HG03159 (cell line): Measurements from ENCODE around the gene CHRDL2.
A peak's percentile ranks its signal among the peaks of the same experiment; 100 is the strongest.

Source experiments
- ATAC-seq: cut with Tn5 transposase; IDR thresholded peaks from one replicate; pipeline ENCODE4 v1.9.1; 2021; ENCODE audit warnings: mild to moderate bottlenecking, moderate library complexity; ENCODE audit not compliant: unreplicated experiment

CHRDL2 gene

DNA sequence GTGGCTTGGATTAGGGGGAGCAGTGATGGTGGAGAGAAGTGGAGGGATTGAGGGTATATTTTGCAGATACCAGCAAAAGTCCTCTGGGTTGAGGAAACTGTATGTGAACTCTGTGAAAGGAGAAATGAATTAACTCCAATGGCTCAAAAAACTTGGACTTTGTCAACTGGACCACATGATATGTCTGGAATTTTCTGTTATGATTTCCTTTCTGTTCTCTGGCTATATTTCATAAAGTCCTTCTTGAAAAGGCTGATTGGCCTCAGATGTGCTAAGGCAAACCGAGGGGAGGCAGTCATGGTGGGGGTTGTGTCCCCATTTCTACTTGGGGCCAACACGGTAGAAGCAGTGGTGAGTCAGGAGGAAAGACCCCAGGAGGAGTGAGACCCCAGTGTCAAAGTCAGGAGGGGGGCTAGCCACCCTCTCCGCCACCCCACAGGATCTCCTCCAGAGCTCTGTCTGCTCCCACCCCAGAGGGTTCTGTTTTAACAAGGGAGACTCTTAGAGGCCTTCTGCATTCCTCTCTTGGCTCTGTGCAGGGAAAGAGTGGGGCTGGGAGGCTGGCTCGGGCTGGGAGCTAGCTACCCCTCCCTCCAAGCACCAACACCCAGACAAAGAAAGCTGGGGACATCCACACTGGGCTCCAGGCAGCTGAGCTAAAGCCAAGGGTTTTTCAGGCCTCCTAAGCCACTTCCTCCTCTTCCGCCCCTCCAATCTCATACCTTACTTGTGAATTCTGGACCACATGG, 13.8 kb downstream of the CHRDL2 start:
- no peak for ATAC-seq

DNA sequence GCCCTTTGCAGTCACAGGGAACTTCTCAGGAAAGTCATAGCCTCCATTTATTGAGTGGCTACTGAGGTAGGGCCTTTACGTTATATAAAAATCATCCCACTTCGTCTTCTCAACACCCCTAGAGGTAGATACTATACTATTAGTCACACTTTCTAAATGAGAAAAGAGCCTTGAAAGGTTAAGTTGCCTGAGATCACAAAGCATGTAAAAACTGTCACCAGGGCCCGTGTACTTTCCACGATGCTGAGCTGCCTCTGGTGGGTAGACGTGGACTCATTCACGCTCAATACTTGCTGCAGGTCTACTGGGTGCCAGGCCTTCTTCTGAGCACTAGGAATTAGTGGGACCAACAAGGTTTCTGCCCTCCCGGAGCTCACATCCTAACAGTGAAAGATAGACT, 16.3 kb downstream of the CHRDL2 start:
- ATAC-seq: no peak

DNA sequence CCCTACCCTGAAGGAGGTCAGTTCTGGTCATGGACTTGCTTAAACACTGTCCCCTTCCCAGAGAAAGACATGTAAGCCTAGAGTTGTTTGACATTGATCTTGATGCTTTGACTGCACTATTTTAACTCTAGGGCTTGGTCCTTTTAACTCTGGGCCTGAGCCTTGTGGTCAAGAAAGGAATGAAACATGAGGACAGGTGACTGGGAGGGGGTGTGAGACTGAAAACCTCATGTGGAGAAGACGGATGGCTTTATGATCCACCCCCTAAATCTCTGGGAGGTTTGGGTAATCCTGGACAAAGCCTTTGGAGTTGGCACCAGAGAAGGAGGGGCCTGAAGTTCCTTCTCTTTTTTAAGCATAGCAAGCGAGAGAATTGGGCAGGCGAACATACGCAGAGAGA, 17.5 kb downstream of the CHRDL2 start:
- ATAC-seq: no peak

DNA sequence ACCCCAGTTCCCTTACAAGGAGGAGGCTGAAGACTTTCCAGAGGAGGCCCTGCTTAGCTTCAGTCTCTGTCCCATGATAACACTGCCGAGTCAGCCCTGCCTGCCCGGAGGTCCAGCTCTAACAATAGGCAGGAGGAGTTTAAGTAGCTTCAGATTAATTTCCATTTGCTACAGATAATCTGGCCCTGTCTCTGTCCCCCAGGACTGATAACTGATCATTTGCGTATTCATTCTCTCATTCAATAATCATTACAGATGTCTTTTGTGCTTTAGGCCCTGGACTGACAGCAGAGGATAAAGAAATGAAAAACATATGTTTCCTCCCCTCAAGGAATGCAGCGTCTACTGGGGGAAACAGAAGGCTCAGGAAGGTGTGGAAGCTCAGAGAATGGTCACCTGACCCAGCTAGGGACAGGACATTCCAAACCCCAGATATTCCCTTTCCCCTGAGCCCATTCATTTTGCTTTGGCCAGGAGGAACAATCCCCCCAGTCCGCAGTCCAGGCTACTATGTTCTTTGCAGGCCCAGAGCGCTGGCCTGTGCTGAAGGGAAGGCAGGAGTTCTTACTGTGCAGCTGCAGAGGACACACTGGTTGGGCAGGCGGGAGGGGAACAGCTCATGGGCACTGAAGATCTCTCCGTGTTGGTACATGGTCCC, 20.8 kb downstream of the CHRDL2 start:
- ATAC-seq: no peak

DNA sequence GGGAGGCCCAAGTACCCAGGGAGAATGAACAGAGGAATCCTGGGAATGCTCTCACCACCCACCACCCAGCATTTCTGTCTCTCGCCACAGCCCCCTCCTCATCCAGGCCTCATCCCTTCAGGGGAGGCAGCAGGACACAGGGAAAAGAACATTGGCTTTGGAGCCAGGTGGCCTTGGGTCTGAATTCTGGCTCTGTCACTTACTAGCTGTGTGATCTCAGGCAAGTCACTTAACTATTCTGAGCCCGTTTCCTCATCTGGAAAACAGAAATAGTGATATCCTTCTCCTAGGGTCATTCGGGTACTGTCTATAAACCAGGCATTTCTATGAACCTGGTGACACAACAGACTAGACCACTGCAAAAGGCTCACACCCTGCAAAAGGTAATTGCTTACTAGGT, 22.1 kb downstream of the CHRDL2 start:
- ATAC-seq: no peak

DNA sequence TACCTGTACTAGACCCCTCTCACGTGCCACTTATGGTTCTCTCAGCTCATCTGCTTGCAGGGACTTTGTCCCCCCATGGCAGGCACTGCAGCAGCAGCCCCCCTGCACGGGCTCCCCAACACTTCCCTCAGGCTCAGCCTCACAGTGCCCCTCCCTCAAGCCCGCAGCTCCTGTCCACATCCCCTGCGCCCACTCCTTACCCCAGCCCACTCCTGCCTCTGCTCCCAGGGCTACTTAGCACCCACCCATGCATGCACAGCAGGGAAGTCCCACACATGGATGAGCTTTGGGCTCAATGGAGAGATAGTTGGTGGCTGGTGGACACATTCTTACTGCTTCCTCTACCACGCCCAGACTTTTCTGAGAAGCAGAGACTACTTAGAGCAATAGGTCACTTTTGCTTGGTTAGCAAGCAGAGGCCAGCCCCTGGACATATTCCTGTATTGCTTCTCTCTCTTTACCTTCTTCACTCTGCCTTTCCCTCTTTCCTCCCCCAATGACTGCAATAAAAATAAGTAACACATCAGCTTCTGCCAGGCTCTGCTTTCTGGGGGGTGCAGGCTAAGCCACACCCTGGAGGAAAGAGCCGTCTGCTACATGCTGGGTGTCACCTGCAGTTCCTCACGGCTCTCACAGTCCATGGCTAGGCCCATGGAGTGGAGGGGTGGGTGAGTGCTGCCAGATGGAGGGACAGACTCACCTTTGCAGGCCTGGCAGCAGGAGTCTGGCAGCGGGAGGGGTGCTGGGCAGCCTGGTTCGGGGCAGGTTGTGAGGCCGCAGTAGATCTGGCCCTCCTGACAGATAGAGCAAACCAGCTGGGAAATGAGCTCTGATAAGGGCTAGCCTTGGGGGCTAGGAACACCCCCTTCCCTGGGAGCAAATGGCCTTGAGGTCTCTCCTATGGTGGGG, 23.4 kb downstream of the CHRDL2 start:
- ATAC-seq: no peak

DNA sequence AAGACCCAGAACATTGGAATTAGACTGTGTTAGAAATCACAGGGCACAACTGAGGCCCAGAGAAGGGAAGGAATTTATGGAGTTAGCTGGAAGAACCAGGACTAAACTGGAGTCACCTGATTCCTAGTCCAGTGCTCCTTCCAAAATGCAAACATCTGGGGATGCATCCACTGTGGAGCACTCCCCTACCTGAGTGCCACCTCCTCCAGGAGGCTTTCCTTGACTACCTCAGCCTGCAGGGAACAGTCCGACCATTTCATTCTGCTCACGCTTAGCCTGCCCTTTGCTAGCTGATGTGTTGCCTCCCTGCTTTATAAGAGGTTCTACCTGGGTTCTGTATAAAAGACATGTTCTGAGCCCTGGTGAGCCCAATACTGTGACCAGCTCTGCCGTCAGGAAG, 24.0 kb downstream of the CHRDL2 start:
- no peak for ATAC-seq

DNA sequence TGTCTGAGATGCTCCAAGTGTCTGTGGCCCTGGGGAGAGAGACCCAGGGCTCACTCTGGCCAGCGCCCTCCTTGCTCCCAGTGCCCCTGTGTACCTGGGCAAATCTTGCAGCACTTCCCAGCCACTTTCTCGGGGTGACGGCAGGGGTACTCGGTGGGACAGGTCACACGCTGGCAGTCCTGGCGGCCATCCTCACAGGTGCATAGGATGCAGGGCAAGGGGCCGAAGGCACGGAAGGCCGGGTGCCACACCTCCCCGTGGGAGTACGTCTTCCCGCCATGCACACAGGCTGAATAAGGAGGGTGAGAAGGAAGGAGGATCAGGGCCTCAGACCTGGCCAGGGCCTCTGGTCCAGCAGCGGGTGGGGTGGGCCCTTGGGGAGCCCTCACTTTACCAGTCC, 28.0 kb downstream of the CHRDL2 start:
- ATAC-seq: no peak

DNA sequence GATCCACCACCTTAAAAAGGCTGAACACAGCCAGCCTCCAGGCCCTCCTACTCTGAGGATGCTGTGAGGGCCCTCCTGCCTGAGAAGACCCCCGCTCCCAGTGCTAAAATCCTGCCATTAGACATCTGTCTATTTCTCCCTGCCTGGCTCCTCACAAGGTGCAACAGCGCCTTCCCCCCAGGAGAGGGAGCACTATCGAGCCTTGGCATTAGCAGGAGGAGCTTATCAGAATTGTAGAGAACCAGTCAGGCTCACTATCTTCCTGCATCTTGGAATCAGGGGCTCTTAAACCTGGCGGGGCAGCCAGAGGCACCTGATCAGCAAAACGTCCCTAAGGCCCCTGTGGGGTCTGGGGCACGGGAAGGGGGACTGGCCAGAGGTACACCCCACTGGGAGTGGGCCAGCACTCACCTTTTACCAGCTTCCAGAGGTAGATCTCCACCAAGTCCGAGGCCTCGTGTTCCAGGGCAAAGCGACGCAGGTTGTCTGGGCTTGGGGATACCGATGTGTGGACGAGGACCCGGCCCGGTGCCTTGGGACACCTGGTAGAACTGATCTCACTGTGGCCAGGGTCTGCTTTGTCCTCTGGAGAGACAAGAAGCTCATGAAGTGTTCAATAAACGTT, 28.7 kb downstream of the CHRDL2 start:
- ATAC-seq: peak; percentile 50

DNA sequence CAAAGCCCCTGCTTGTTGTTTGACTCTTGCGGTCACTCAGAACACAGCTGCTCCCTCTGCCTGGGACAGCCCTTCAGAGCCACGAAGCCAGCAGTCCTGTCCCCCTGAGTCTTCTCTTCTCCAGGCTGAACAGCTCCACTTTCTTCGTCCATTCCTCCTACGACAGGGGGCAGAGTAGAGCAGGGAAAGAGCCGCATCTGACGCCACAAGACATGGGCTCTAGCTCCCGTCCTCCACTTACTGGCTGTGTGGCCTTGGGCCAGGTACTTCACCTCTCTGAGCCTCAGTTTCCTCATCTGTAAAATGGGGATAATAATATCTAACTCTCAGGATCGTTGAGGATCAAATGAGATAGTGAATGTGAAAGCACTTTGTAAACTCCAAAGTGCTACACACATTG, 29.9 kb downstream of the CHRDL2 start:
- ATAC-seq: no peak

DNA sequence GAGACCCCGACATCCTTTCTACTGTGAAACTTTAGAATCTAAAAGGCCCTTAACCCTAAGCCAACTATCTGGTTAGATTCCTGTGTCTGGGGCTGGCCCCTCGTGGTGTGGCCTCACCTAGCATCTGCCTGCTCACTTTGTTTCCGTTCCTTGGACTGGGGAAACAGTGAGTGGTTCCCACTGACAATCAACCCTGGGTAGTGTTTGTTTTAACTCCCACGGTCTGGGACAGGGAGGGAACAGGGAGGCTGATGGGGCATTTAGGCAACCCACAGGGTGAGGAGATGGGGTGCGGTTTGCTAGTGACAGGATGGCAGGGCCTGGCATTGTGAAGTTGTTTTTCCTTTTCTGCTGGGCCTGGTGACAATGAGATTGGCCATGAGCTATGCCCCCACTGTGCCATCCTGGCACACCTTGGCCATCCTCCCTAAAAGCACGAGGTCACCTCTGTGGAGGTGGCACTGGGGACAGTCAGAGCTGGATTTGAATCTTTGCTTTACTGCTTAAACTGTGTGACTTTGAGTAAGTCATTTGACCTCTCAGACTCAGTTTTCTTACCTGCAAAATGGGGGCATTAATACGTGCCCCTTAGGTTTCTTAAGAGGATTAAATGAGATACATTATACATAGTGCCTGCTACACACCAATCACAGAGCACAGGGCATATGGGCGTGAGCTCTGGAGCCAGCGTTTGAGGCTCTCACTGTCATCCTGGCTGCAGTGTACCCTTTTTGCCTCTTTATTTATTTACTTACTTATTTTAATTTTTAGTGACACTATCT, 31.4 kb downstream of the CHRDL2 start:
- ATAC-seq: no peak

DNA sequence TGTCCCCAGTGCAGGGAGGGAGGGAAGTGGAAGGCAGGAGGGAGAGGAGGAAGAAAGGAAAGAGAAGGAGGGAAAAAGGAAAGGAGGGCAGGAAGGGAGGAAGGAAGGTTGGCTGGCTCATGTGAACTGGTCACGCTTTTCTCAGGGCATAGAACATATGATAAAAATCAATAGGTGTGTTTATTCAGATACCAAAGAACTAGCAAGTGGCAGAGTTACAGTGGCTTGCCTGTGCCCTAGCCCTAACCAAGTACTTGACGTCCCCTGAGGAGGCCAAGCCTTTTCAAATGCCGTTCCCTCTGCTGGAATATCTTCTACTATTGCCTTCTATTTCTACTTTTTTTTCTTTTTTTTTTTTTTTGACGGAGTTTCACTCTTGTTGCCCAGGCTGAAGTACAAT, 33.5 kb downstream of the CHRDL2 start:
- no peak for ATAC-seq

DNA sequence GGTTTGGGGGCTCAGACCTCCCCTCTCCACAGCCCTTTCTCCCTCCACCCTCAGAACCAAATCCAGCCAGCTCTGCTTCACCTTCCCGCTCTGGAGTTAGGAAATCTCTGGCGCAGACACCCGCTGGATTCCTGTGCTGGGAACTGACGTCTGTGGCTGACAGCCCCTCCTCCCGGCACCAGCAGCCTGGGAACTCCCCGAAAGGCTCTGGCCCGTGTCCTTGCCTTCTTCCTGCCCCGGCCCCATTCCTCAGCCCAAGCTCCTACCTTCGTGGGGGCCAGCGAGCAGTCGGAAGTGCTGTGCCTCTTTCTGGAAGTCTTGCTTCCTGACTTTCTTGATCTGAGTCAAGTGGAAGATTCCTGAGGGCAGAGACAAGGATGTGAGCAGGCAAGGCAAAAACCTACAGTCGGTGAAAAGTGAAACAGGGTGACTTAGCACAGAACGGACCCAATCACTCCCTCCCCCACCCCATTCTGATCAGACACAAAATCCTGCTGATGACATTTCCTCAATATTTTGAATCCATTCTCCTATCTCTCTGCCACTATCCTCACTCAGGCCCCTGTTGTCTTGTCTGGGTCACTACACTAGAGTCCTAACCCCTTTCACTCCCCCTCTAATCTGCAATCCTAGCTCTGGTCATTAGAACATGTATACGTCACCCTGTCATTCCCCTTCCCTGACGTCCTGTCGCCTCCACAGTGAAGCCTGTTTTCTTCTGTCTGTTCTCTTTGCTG, 34.1 kb downstream of the CHRDL2 start:
- no peak for ATAC-seq

DNA sequence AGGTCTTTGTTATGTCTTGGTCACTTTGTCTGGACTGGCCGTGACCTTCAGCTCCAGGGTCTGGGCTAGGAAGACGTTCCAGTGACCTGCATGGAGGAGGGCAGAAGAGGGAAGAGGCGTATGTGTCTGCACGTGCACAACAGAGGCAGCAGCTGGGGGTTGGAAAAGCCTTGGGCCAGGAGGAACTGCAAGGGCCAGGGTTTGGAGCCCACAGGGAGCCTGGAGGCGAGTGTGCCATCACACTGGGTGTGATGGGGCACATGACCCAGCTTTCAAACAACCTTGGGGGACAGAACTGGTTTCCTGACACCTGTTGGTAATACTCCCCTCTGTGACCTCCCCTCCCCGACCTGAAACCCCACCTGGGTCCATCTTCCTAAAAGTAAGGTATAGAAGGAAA, 34.7 kb downstream of the CHRDL2 start:
- ATAC-seq: no peak

DNA sequence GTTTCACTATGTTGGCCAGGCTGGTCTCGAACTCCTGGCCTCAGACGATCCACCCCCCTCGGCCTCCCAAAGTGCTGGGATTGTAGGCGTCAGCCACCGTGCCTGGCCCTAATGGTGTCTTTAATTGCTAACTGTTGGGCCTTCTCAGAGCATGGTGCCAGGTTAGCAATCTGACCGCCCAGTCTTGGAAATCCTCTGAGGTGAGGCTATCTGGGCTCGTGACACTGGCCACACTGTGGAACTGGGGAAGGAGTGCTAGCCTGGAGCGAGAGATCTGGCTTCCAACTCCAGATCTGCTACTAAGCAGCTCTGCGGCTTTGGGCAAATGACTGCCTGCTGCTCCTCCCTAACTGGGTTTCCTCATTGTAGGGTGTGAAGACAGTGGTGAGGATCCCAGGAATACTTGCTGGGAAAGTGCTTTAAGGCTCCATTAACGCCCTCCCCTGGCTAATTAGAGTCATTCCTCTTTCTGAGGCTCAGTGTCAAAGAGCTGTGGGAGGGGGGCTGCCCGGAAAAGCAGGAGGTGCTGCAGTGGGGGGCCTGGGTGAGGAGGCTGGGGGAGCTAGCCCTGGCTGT, 35.4 kb downstream of the CHRDL2 start:
- no peak for ATAC-seq

DNA sequence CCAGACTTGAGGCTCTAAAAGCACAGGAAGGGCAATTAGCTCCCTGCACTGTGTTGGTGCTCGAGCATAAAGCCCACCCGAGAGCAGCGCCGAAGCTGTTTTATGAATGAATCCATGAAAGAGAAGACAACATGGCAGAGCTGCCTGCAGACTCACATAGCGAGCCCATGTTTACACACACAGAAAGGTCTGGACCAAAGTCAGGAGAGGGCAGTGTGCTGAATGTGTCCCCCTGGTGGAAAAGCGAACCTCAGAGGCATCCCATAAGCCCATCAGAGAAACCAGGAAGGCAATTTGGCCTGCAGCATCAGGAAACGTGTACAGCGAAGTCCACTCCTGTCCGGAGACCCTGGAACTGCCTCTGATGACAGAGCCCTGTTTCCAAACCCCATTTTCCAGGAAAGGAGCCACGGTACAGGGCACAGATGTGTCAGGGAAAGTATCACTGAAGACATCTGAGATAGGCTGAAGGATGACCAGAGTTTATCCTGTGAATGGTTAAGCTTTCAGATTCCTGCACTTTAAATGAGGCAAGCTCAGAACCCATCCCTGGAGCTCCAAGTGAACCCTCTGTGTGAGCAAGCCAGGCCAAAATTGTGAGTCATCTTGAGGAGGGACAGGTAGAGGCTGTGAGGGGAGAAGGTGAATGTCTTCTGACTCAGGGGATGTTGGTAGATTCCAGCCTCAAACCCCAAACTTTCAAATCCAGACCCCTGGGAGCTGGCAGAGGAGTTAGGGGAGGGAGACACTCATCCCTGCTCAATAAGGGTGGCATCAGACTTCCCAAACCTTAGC, 36.9 kb downstream of the CHRDL2 start:
- no peak for ATAC-seq

DNA sequence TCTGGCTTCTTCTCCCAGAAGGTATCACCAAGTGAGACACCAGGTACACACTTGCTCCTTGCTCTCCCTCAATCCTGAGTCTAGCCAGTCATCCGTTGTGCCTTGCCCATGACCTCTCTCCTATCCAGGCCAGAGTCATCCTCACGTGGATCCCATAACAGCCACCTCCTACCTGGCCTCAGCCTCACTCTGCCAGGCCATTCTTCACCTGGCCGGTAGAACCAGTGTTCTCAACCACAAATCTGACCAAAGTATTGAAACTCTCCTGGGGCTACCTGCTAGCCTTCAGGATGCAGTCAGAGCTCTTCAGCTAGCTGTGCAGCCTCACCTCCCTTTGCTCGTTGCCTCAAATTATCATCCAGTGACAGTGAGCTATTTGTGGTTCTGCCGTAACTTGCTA, 37.7 kb downstream of the CHRDL2 start:
- no peak for ATAC-seq

DNA sequence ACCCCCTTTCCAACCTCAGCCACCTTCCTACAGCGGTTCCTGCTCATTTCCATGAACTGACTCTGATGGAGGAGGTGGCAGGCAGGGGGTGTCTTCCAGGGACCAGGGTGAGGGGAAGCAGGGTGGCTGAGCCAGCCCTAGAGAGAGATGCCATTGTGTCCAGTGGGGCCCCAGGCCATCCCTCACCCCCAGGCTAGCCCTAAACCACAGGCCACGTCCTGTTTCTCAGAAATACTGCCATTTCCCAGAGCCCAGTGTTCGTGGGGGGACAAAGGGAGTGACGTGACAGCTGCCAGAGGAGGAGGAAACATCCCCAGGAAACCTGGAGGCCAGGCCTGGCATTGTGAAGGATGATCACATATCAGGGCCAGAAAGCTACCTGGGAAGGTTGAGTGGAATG, 39.5 kb downstream of the CHRDL2 start:
- no peak for ATAC-seq

DNA sequence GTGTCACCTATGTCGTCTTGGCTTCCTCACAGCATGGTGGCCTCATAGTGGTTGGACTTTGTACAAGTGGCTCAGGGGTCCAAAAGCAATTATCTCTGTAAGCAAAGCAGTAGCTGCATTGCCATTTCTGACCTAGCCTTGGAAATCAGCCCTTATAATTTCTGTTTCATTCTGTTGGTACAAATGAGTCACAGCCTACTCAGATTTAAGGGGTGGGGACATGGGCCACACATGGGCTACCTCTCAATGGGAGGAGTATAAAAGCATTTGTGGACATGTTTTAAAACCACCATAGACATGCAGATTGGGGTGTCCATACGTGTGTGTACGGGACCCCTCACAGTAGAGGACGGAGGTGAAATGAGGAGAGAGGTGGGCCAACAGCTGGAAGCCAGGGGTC, 41.6 kb downstream of the CHRDL2 start:
- no peak for ATAC-seq
